ENCODE measurements around the gene TMEM151B.

TMEM151B gene

DNA sequence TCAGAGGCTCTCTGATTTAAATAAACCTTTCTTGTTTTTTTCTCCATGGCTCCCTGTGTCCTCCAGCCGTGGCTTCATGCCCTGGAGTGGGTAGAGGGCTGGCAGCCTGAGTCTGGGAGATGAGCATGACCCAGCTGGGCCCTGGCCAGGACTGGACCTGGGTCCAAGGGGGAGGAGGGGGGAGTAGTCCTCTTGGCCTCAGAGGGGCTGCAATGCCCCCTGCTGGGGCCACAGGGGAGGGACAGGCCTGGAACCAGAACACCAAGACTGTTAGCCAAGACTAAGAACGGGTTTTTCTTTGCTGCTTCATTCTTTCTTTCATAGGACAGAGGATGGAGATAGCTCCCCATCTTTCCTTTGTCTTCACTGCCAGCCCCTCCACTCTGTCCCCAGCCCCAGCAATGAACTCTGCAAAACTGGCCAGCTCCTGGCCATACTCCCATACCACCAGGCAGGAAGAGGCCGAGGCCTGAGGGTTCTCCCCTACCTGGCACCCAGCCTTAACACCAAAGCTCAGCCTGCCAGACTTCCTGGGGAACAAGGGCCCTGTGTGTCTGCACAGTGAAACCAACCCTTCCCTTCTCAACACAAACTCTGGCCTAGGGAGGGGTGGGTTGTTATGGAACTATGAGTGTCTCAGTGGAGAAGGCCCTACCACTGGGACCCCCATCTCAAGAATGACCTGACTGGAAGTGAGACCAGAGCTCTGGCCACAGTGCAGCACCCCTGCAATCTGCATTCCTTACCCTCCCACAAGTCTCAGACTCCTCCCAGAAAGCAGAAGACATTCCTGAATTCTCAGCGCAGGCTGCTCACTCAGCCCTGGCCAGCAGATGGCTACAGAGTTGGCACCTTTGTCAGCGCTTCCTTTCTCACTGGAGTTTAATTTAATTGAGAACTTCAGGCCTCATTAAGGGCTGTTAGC, 35.9 kb upstream of the TMEM151B start:
- peak overlapping the region; percentile 14; the same call in 1 of the 2 replicates for H3K27ac ChIP-seq
- TF ChIP-seq, protein P1, sequence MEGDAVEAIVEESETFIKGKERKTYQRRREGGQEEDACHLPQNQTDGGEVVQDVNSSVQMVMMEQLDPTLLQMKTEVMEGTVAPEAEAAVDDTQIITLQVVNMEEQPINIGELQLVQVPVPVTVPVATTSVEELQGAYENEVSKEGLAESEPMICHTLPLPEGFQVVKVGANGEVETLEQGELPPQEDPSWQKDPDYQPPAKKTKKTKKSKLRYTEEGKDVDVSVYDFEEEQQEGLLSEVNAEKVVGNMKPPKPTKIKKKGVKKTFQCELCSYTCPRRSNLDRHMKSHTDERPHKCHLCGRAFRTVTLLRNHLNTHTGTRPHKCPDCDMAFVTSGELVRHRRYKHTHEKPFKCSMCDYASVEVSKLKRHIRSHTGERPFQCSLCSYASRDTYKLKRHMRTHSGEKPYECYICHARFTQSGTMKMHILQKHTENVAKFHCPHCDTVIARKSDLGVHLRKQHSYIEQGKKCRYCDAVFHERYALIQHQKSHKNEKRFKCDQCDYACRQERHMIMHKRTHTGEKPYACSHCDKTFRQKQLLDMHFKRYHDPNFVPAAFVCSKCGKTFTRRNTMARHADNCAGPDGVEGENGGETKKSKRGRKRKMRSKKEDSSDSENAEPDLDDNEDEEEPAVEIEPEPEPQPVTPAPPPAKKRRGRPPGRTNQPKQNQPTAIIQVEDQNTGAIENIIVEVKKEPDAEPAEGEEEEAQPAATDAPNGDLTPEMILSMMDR (conservative IDR thresholded peaks at IDR 0.05) = peak; percentile 78
- TF ChIP-seq ZFX (IDR thresholded peaks at IDR 0.05) = no peak

DNA sequence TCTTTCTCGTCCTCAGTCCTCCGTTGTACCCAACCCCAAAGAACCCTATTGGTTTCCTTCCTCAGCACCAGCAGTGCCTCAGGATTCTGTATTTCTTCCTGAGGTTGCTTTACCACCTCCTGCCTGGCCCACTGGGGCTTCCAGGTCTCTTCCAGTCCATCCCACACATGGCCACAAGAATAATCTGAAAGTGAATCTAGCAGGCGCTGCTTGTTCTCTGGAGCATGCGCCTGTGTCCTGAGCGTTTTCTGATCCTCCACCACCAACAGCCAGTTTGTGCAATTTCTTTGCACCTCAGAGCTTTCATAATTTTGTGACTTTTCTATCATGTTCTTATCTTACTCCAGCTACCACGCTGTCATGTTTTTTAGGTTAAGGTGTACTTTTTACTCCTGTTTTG, 35.0 kb upstream of the TMEM151B start:
- no peak for TF ChIP-seq ZFX (IDR thresholded peaks at IDR 0.05)
- TF ChIP-seq, protein P1 (conservative IDR thresholded peaks at IDR 0.05) = no peak

DNA sequence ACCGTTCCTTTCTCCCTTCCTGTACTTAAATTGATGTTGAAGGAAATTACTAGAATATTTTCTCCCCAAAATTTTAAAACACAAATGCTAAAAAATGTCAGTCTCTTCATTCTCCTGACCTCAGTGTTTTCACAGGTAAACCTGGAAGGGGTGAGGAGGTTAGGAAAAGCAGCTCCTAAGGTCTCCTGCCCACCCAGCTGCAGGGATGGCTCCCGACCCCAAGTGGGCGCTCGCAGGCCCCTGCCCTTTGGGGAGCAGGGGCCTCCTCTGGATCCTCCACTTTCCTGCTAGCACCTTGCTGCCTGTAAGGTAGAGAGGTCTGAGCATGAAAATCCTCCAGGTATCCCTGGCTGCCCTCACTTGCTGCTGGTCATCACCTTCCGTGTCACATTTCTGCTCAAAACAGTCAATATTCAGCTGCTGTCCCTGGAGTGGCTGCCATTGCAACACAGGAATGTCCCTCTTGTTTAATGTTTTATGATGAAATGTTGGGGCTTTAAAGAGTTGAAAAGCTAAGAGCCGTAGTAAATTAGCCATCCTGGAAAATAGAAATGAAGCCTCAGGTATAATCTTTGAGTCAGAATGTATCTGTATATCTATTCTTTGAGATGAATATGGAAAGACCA, 34.2 kb upstream of the TMEM151B start:
- TF ChIP-seq, protein P1 (conservative IDR thresholded peaks at IDR 0.05) = no peak
- TF ChIP-seq ZFX (IDR thresholded peaks at IDR 0.05) = no peak
- peak overlapping the region; percentile 70; the same call in 1 of the 2 replicates for H3K27ac ChIP-seq

More for the DNA sequence above, 35.0 kb upstream of the TMEM151B start:
- no peak overlapping the region for H3K27ac ChIP-seq

- peak overlapping the region; percentile 70 for H3K27ac ChIP-seq
- TF ChIP-seq, protein P1 (conservative IDR thresholded peaks at IDR 0.05) = no peak
These were observed 33.0 kb upstream of the TMEM151B start for GRCh38 chr6:44237021-44237812.

GRCh38 chr6:44237813-44238433, 32.3 kb upstream of the TMEM151B start:
- peak overlapping the region; percentile 70 for H3K27ac ChIP-seq
- TF ChIP-seq ZFX (IDR thresholded peaks at IDR 0.05) = no peak
- TF ChIP-seq, protein P1 (conservative IDR thresholded peaks at IDR 0.05) = peak; percentile 99

- TF ChIP-seq ZFX (IDR thresholded peaks at IDR 0.05) = no peak
- TF ChIP-seq, protein P1 (conservative IDR thresholded peaks at IDR 0.05) = no peak
- H3K27ac ChIP-seq = no peak overlapping the region
These were observed 31.4 kb upstream of the TMEM151B start for GRCh38 chr6:44238687-44239350.
